ENCODE measurements around the gene CLDN5.

GRCh38 chr22:19508024-19508776 lies 16.0 kb downstream of the CLDN5 start:
- TF ChIP-seq, protein P1, sequence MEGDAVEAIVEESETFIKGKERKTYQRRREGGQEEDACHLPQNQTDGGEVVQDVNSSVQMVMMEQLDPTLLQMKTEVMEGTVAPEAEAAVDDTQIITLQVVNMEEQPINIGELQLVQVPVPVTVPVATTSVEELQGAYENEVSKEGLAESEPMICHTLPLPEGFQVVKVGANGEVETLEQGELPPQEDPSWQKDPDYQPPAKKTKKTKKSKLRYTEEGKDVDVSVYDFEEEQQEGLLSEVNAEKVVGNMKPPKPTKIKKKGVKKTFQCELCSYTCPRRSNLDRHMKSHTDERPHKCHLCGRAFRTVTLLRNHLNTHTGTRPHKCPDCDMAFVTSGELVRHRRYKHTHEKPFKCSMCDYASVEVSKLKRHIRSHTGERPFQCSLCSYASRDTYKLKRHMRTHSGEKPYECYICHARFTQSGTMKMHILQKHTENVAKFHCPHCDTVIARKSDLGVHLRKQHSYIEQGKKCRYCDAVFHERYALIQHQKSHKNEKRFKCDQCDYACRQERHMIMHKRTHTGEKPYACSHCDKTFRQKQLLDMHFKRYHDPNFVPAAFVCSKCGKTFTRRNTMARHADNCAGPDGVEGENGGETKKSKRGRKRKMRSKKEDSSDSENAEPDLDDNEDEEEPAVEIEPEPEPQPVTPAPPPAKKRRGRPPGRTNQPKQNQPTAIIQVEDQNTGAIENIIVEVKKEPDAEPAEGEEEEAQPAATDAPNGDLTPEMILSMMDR (conservative IDR thresholded peaks at IDR 0.05 in 1 of 2, IDR thresholded peaks at IDR 0.05 in 1 of 2; ENCODE audit: extremely low read depth in 1 of 2, insufficient read depth in 1 of 2, low read depth in 1 of 2, low read length in 2 of 2), result no peak
- no peak for TF ChIP-seq EZH2 (IDR thresholded peaks at IDR 0.05; ENCODE audit: borderline replicate concordance, low read length)
